IPS DF 19.7 (cell line): ENCODE measurements around the gene STK38L.

Experiments
- DNase-seq: peaks from one replicate; pipeline ENCODE4 v3.0.0-alpha.2; 2013; ENCODE audit warnings: low read depth, low spot score

Gene STK38L

GRCh38 chr12:27345376-27345775 is 101.3 kb downstream of the STK38L start:
- DNase-seq, result no peak

- no peak for DNase-seq
Observed at GRCh38 chr12:27347779-27348178, 103.7 kb downstream of the STK38L start.

DNA sequence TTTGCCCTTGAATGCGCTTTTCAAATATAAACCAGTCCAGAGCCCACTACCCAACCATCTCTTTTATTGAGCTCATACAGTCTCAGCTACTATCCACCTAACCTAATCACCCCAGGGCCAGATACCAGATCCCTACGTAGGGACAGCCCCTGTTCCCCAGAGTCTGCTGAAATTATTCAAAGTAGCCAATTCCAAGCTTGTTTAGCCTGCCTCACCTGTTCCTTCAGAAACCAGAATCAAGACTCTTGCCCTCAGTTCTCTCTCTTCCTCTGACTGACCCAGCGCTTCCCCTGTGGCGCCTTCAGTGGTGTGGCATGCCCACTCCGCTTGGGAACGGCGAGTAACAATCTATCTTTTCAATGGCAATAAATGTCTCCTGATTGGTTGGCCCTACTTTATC is 107.4 kb downstream of the STK38L start:
- DNase-seq, result no peak

GRCh38 chr12:27355486-27355885 is 111.4 kb downstream of the STK38L start:
- no peak for DNase-seq

DNA sequence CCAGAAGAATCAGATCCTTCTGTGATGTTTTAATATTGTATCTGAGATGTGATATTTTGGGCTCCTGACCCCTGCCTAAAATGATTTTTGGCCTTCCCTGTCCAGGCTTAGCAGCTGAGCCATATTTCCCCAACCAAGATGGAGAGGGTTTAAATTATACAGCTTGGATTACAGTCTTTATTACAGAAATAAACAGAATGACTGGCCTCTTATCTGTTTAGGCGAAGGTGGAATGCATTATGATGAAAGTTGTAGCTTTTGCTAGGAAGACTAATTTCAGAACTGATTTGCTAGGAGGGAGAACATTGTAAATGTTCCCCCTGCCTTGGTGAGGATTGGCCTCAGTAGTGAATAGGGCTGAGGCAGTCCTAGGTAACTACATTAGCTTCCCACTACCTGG is 111.9 kb downstream of the STK38L start:
- DNase-seq, result no peak

DNA sequence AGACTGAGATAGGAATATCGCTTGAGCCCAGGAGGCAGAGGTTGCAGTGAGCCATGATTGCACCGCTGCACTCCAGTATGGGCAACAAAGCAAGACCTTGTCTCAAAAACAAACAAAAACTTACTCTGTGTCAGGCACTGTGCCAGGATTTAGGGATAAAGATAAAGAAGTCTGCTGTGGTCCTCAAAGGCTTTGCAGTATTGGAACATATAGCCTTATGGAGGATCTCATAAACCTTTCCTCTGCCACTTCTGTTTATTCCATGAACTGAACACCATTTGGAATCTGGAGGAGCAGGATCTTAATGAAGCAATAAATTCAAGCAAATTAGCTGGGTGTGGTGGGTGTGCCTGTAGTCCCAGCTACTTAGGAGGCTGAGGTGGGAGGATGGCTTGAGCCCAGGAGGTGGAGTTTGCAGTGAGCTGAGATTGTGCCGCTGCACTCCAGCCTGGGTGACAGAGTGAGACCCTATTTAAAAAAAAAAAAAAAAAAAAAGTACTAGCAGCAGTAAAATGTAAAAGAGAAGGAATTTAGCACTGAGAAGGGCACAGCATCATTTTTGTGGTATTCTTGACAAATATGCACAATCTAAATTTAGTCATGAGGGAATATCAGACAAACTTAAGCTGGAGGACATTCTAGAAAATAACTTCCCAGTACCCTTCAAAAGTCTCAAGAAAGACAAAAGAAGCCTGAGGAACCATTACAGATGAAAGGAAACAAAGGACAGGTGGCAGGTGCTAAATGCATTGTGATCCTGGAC is 115.7 kb downstream of the STK38L start:
- no peak for DNase-seq

DNA sequence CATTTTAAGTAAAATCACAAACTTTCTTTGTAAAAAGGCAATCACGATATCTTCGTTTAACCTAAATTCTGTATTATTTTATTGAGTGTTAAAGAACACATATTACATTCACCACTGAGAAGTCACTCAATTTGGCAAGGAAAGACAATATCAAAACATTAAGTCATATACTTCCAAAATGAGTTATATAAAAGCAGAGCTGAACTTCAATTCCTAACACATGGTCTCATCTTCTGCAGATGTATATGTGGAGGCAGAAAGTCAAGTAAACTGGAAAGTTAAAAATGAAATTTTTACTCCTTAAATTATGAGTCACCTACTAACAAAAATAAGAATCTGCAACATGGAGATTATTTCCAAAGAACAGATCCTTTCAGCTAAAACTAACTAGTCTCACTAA is 117.3 kb downstream of the STK38L start:
- DNase-seq, result no peak

- no peak for DNase-seq
Observed at GRCh38 chr12:27366621-27367020, 122.5 kb downstream of the STK38L start.

DNA sequence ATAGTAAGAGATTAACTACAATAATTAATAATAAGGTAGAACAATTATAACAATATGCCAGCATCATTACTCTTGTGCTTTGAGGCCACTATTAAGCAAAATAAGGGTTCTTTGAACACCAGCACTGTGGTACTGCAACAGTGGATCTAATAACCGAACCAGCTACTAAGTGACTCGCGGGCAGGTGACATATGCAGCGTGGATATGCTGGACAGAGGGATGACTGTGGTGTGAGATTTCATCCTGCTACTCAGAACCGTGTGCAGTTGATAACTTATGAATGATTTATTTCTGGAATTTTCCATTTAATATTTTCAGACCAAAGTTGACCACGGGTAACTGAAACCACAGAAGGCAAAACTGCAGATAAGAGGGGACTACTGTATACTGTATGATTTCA is 123.0 kb downstream of the STK38L start:
- no peak for DNase-seq
